K562 (cell line): Measurements from ENCODE around the gene PSMB11. TPM values are rescaled to one million over a fixed set of nuclear protein-coding genes. Genes with fewer than 3 reads are reported as not detected.
A peak's percentile ranks its signal among the peaks of the same experiment; 100 is the strongest.

Experiments
- ARID1B ChIP-seq: fragments of 450-650 bp; IDR thresholded peaks from 2 replicates; pipeline ENCODE4 v1.6.1; 2016; ENCODE audit warnings: antibody characterized with exemption, mild to moderate bottlenecking, inconsistent platforms
- ATF4 ChIP-seq: fragments of 450-650 bp; formaldehyde crosslinking; IDR thresholded peaks from 2 replicates; pipeline ENCODE4 v1.4.0; 2022; ENCODE audit warnings: mild to moderate bottlenecking, moderate library complexity
- BACH1 ChIP-seq: fragments of 200-800 bp; sonication (Bioruptor generic); IDR thresholded peaks from 2 replicates; pipeline ENCODE4 v1.6.1; 2016; ENCODE audit warnings: missing genetic modification characterization, missing compliant biosample characterization
- CBX3 ChIP-seq, 2 experiments: IDR thresholded peaks; 1 replicate in 1 of 2; 2 replicates in 1 of 2; pipeline ENCODE4 v1.6.1; 2012; ENCODE audit warnings: inconsistent platforms in 2 of 2, low read length in 2 of 2, borderline replicate concordance in 1 of 2, control low read depth in 1 of 2
- CEBPG ChIP-seq, 3 experiments: fragments of 200-800 bp in 1 of 3; sonication (Bioruptor generic) in 1 of 3; sonication (generic) in 1 of 3; formaldehyde crosslinking in 1 of 3; IDR thresholded peaks in 2 of 3; conservative IDR thresholded peaks in 1 of 3; 2 replicates each; pipeline versions ENCODE4 v1.6.1 to v1.8.0; 2016 to 2022; ENCODE audit warnings: missing compliant biosample characterization in 2 of 3, missing genetic modification characterization in 2 of 3, mild to moderate bottlenecking in 1 of 3, missing genetic modification reagents in 1 of 3
- DMBX1 ChIP-seq: fragments of 250-450 bp; sonication (Bioruptor Pico); IDR thresholded peaks from 2 replicates; pipeline ENCODE4 v1.8.0; 2022; ENCODE audit warnings: inconsistent platforms, mild to moderate bottlenecking, moderate library complexity, borderline replicate concordance
- DPF2 ChIP-seq: fragments of 450-650 bp; IDR thresholded peaks from 2 replicates; pipeline ENCODE4 v1.6.1; 2016
- E2F3 ChIP-seq: fragments of 250-450 bp; sonication (Bioruptor Pico); IDR thresholded peaks from 2 replicates; pipeline ENCODE4 v1.4.0; 2020; ENCODE audit warnings: mild to moderate bottlenecking
- FOS ChIP-seq: IDR thresholded peaks from 3 replicates; pipeline ENCODE4 v1.6.1; 2011; ENCODE audit not compliant: insufficient read length; ENCODE audit errors: extremely low read depth
- FOXA1 ChIP-seq: fragments of 450-650 bp; IDR thresholded peaks from 2 replicates; pipeline ENCODE4 v1.6.1; 2016; ENCODE audit warnings: mild to moderate bottlenecking, borderline replicate concordance
- GABPB1 ChIP-seq: sonication (generic); formaldehyde crosslinking; IDR thresholded peaks from 2 replicates; pipeline ENCODE4 v1.8.0; 2022; ENCODE audit warnings: mild to moderate bottlenecking, missing genetic modification reagents
- HDAC3 ChIP-seq: fragments of 450-650 bp; IDR thresholded peaks from 2 replicates; pipeline ENCODE4 v1.6.1; 2018; ENCODE audit warnings: borderline replicate concordance, mild to moderate bottlenecking, moderate library complexity; ENCODE audit not compliant: partially characterized antibody
- MCM5 ChIP-seq: fragments of 450-650 bp; IDR thresholded peaks from 2 replicates; pipeline ENCODE4 v1.6.1; 2016; ENCODE audit warnings: low read depth
- MTA2 ChIP-seq: fragments of 450-650 bp; IDR thresholded peaks from 2 replicates; pipeline ENCODE4 v1.6.1; 2016; ENCODE audit warnings: low read depth
- MYC ChIP-seq, 2 experiments: fragments of 250-450 bp in 1 of 2; sonication (Bioruptor Pico) in 1 of 2; IDR thresholded peaks; 2 replicates each; pipeline versions ENCODE4 v1.5.1 to v1.6.1; 2012 to 2021; ENCODE audit warnings: low read depth in 2 of 2, borderline replicate concordance in 1 of 2, improper control_type of control experiment in 1 of 2, low read length in 1 of 2, mild to moderate bottlenecking in 1 of 2, moderate library complexity in 1 of 2
- PHF21A ChIP-seq: fragments of 450-650 bp; IDR thresholded peaks from 2 replicates; pipeline ENCODE4 v1.6.1; 2017; ENCODE audit warnings: low read depth, borderline replicate concordance
- RB1 ChIP-seq: fragments of 450-650 bp; IDR thresholded peaks from 2 replicates; pipeline ENCODE4 v1.6.1; 2017; ENCODE audit warnings: low read depth, mild to moderate bottlenecking
- SMARCA4 ChIP-seq: fragments of 450-650 bp; IDR thresholded peaks from 2 replicates; pipeline ENCODE4 v1.6.1; 2016
- TCF3 ChIP-seq: sonication (generic); formaldehyde crosslinking; IDR thresholded peaks from 2 replicates; pipeline ENCODE4 v1.4.0; 2020; ENCODE audit warnings: mild to moderate bottlenecking, missing genetic modification reagents
- TEAD4 ChIP-seq, 2 experiments: sonication (generic) in 1 of 2; formaldehyde crosslinking in 1 of 2; IDR thresholded peaks; 2 replicates each; pipeline versions ENCODE4 v1.6.1 to v1.8.0; 2012 to 2022; ENCODE audit warnings: borderline replicate concordance in 1 of 2, inconsistent platforms in 1 of 2, low read length in 1 of 2, mild to moderate bottlenecking in 1 of 2, missing genetic modification reagents in 1 of 2
- ZEB2 ChIP-seq: fragments of 450-650 bp; IDR thresholded peaks from 2 replicates; pipeline ENCODE4 v1.6.1; 2016
- ZKSCAN1 ChIP-seq: fragments of 150-350 bp; IDR thresholded peaks from 2 replicates; pipeline ENCODE4 v1.6.1; 2016; ENCODE audit warnings: low read depth, low read length
- ZNF140 ChIP-seq: fragments of 250-450 bp; sonication (Bioruptor Pico); IDR thresholded peaks from 2 replicates; pipeline ENCODE4 v1.8.0; 2021; ENCODE audit warnings: moderate library complexity, mild to moderate bottlenecking, inconsistent platforms
- ZNF766 ChIP-seq: fragments of 200-800 bp; sonication (Bioruptor generic); conservative IDR thresholded peaks from 2 replicates; pipeline ENCODE4 v1.6.1; 2016; ENCODE audit warnings: missing genetic modification characterization, missing compliant biosample characterization
- polyA plus RNA-seq, 8 experiments: library from polyadenylated mRNA; depleted of rRNA in 4 of 8; stranded (reverse) in 5 of 8; unstranded in 3 of 8; fragments of >200 nt; fragmentation: Nextera tagmentation in 2 of 8; fragmentation: Illumina TruSeq in 1 of 8; extraction: Ambion mirVana in 2 of 8; extraction: Trizol in 1 of 8; gene quantifications; 2 replicates each; pipeline versions ENCODE4 v1.2.1 to v1.2.3, GENCODE V29; 2011 to 2014; ENCODE audit warnings: inconsistent platforms in 1 of 8, missing spikeins in 1 of 8
- total RNA-seq, 7 experiments: library from RNA; depleted of rRNA in 6 of 7; stranded (reverse); fragments of >200 nt in 6 of 7; fragmentation: Illumina TruSeq in 2 of 7; extraction: Trizol in 2 of 7; gene quantifications; 2 replicates each; pipeline versions ENCODE4 v1.2.1 to v1.2.3, GENCODE V29; 2011 to 2021; ENCODE audit warnings: low replicate concordance in 1 of 7
- TF ChIP-seq, protein P1 (sequence below): fragments of 450-650 bp; IDR thresholded peaks from 2 replicates; pipeline ENCODE4 v1.6.1; 2018; ENCODE audit warnings: mild to moderate bottlenecking, low read depth; ENCODE audit not compliant: partially characterized antibody
- TF ChIP-seq, protein P2 (sequence below): fragments of 250-450 bp; sonication (Bioruptor Pico); IDR thresholded peaks from 2 replicates; pipeline ENCODE4 v1.9.0; 2021; ENCODE audit warnings: mild to moderate bottlenecking, inconsistent platforms

PSMB11 gene
- total and polyA plus RNA-seq, 9 of the 15 experiments (the other 6 are each of a cell fraction or from before 2014, with no cell fraction given): not detected

DNA sequence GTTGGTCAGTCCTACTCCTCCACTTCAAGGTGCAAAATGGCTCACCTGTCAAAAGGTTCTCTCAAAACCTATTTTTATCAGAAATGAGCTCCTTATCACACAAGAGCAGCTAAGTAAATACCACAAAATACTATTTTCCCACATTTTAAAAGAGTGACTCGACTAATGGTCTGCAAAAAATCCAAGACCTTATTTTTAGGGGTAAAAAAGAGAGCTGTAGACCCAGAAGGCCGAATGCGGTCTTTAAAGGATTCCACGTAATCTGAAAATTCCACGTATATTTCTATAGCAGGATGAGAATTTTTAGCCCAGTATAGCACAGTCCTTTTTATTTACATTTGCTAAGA is 35.9 kb upstream of the PSMB11 start (continued):
- TF ChIP-seq, protein P1, sequence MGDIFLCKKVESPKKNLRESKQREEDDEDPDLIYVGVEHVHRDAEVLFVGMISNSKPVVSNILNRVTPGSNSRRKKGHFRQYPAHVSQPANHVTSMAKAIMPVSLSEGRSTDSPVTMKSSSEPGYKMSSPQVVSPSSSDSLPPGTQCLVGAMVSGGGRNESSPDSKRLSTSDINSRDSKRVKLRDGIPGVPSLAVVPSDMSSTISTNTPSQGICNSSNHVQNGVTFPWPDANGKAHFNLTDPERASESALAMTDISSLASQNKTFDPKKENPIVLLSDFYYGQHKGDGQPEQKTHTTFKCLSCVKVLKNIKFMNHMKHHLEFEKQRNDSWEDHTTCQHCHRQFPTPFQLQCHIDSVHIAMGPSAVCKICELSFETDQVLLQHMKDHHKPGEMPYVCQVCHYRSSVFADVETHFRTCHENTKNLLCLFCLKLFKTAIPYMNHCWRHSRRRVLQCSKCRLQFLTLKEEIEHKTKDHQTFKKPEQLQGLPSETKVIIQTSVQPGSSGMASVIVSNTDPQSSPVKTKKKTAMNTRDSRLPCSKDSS: no peak
- TF ChIP-seq DMBX1 (CRISPR knock-in tag) (no peak), BACH1 (tag) (no peak), CBX3 (IDR thresholded peaks at IDR 0.05; ENCODE audit: borderline replicate concordance in 1 of 2, low read length in 2 of 2) (no peak), DPF2 (peak; percentile 39; the same call in 1 of the 2 replicates), CEBPG (CRISPR knock-in tag; IDR thresholded peaks at IDR 0.05) (no peak), CEBPG (tag; conservative IDR thresholded peaks at IDR 0.05 in 1 of 2, IDR thresholded peaks at IDR 0.05 in 1 of 2) (no peak), FOS (no peak), ZKSCAN1 (no peak), ZNF140 (CRISPR knock-in tag) (no peak), ZEB2 (peak; percentile 90), RB1 (no peak), MYC (IDR thresholded peaks at IDR 0.05; ENCODE audit: low read depth, low read length) (no peak), MYC (CRISPR knock-in tag; IDR thresholded peaks at IDR 0.05; ENCODE audit: borderline replicate concordance, low read depth) (no peak), MTA2 (0 out of 2 replicates have a peak, but pooled peaks have one; percentile 32), HDAC3 (no peak), E2F3 (CRISPR knock-in tag) (no peak), SMARCA4 (0 out of 2 replicates have a peak, but pooled peaks have one; percentile 50), TCF3 (peak; percentile 69), ATF4 (CRISPR knock-in tag) (no peak), ARID1B (peak; percentile 75), ZNF766 (CRISPR knock-in tag) (0 out of 2 replicates have a peak, but pooled peaks have one; percentile 14), TEAD4 (IDR thresholded peaks at IDR 0.05; ENCODE audit: low read length) (peak; percentile 82), TEAD4 (CRISPR knock-in tag; IDR thresholded peaks at IDR 0.05; ENCODE audit: borderline replicate concordance) (no peak), FOXA1 (peak; percentile 29; the same call in 1 of the 2 replicates), MCM5 (no peak), PHF21A (no peak), GABPB1 (CRISPR knock-in tag) (no peak)
- TF ChIP-seq, protein P2, sequence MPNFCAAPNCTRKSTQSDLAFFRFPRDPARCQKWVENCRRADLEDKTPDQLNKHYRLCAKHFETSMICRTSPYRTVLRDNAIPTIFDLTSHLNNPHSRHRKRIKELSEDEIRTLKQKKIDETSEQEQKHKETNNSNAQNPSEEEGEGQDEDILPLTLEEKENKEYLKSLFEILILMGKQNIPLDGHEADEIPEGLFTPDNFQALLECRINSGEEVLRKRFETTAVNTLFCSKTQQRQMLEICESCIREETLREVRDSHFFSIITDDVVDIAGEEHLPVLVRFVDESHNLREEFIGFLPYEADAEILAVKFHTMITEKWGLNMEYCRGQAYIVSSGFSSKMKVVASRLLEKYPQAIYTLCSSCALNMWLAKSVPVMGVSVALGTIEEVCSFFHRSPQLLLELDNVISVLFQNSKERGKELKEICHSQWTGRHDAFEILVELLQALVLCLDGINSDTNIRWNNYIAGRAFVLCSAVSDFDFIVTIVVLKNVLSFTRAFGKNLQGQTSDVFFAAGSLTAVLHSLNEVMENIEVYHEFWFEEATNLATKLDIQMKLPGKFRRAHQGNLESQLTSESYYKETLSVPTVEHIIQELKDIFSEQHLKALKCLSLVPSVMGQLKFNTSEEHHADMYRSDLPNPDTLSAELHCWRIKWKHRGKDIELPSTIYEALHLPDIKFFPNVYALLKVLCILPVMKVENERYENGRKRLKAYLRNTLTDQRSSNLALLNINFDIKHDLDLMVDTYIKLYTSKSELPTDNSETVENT (CRISPR knock-in tag): no peak
